ENCODE data around the gene KRI1. TPM values are rescaled to one million over a fixed set of nuclear protein-coding genes. Genes with fewer than 3 reads are reported as not detected.
A peak's percentile ranks its signal among the peaks of the same experiment; 100 is the strongest.

The KRI1 gene
- total RNA-seq (23.1 and 25.7 TPM in 2 replicates), polyA plus RNA-seq (5.9 and 6.7 TPM in 2 replicates), polyA minus RNA-seq (6.4 and 7.1 TPM in 2 replicates), Bru-seq, nascent RNA (percentile 56 among the genes with signal in this experiment), BruChase-seq, experiment 1, labeled RNA remaining after a 6-hour chase (percentile 72 among the genes with signal in this experiment), BruChase-seq, experiment 2, labeled RNA remaining after a 2-hour chase (percentile 66 among the genes with signal in this experiment)
- polyA plus RNA-seq (2011; cell fraction: cytosol; rRNA removed) = 8.3 and 8.6 TPM in 2 replicates
- polyA plus RNA-seq (2011; cell fraction: nucleus; rRNA removed) = 26.1 and 35.5 TPM in 2 replicates
- polyA plus RNA-seq (2012) = 17.3 TPM in 2 replicates
- 45.5 TPM for polyA minus RNA-seq (2011; cell fraction: cytosol; rRNA and poly(A)+ RNA removed)
- polyA minus RNA-seq (2011; cell fraction: nucleus; rRNA and poly(A)+ RNA removed) = 8.1 and 9.4 TPM in 2 replicates
- long read RNA-seq, transcript KRI1-201 (19 exons, 3,023 nt) = major isoform, 10 of 24 reads
- long read RNA-seq, partial matches to known transcripts = 10 of 24 reads
- long read RNA-seq, other reads (novel, unspliced or antisense) = 3 of 24 reads

- DNase-seq (ENCODE audit: low read depth, low spot score) = peak; percentile 98
- peak; percentile 95 for FAIRE-seq
- dilution Hi-C loops (cut with MboI; ENCODE audit: extremely low pct_ligation_motif_present, low sequenced_read_pairs) = no loop called here
- Histone ChIP-seq H3K79me2 (ENCODE audit: control insufficient read depth, insufficient read depth, low read length) (peaks cover 10% of the 10 kb centered on the region), H3K9me1 (replicated peaks; ENCODE audit: control insufficient read depth, extremely low read depth, insufficient read depth, low read length) (no peaks in the 10 kb centered on the region), H4K20me1 (replicated peaks; ENCODE audit: control insufficient read depth, extremely low read depth, insufficient read depth, low read length) (no peaks in the 10 kb centered on the region), H3K9me3 (replicated peaks; ENCODE audit: control insufficient read depth, insufficient read depth, low read length) (no peaks in the 10 kb centered on the region), H3K27me3 (ENCODE audit: control insufficient read depth in 2 of 2, insufficient read depth in 2 of 2, low read length in 2 of 2) (no peaks in the 10 kb centered on the region), H3K4me3 (replicated peaks in 1 of 3; ENCODE audit: insufficient read depth in 1 of 3, low read depth in 1 of 3, low read length in 3 of 3) (peak within 1 kb of the TSS; percentile 75 to 99 (median 78)), H3K27ac (ENCODE audit: insufficient read depth, low read depth, low read length) (peak within 1 kb of the TSS; percentile 64), H3K4me1 (ENCODE audit: control insufficient read depth, extremely low read depth, insufficient read depth, low read length) (peaks cover 27% of the 10 kb centered on the region), H3K4me2 (ENCODE audit: insufficient read depth, low read length) (peak within 1 kb of the TSS; percentile 74), H3K9ac (replicated peaks; ENCODE audit: extremely low read depth, insufficient read depth, low read length) (peak within 1 kb of the TSS; percentile 89), H3K36me3 (ENCODE audit: control insufficient read depth in 2 of 2, extremely low read depth in 1 of 2, insufficient read depth in 2 of 2, low read length in 2 of 2) (no peaks in the 10 kb centered on the region), H2AFZ (ENCODE audit: low read depth, low read length) (peak within 1 kb of the TSS; percentile 96)
- BruUV-seq (replicated peaks) = TSS peak; percentile 47
- POLR2A ChIA-PET = interaction anchor here (0.8 kb wide), 1 partner anchor 86 kb away, joined by 3 read pairs; no protein-coding TSS in a partner anchor
- intact Hi-C loops (cut with micrococcal nuclease) = loop anchor here (1.0 to 5.0 kb wide), 2 partner anchors 63 to 148 kb away; no protein-coding TSS in a partner anchor
- CTCF ChIA-PET = interaction anchor here (0.9 to 1.4 kb wide), 7 partner anchors 10 to 134 kb away, joined by 3 to 5 read pairs (median 3); no protein-coding TSS in a partner anchor
- TF ChIP-seq MYC (IDR thresholded peaks at IDR 0.05; ENCODE audit: low read depth, low read length) (no peak), EZH2 (IDR thresholded peaks at IDR 0.05; ENCODE audit: borderline replicate concordance, low read depth, low read length, severe bottlenecking) (no peak), POLR2AphosphoS5 (IDR thresholded peaks at IDR 0.05; ENCODE audit: insufficient read depth, low read depth, low read length) (peak; percentile 96), GATA2 (IDR thresholded peaks at IDR 0.05; ENCODE audit: insufficient read depth, insufficient read length, low read depth, low read length) (no peak), JUN (IDR thresholded peaks at IDR 0.05; ENCODE audit: borderline replicate concordance, insufficient read depth, insufficient read length, low read depth) (no peak), POLR2A (IDR thresholded peaks at IDR 0.05; ENCODE audit: low read depth, low read length) (peak; percentile 92), FOS (IDR thresholded peaks at IDR 0.05; ENCODE audit: borderline replicate concordance, insufficient read depth, low read length) (peak; percentile 5), CTCF (IDR thresholded peaks at IDR 0.05; ENCODE audit: extremely low read depth in 1 of 2, insufficient read depth in 1 of 2, low read depth in 1 of 2, low read length in 2 of 2) (peak; percentile 10 to 55)
- TF ChIP-seq, protein P1, sequence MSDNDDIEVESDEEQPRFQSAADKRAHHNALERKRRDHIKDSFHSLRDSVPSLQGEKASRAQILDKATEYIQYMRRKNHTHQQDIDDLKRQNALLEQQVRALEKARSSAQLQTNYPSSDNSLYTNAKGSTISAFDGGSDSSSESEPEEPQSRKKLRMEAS (IDR thresholded peaks at IDR 0.05; ENCODE audit: insufficient read depth, insufficient read length) = peak; percentile 85
These were observed at the start of gene KRI1 for GRCh38 chr19:10565567-10566407. Gene KRI1 (minus strand): TSS chr19:10566010. CDS start chr19:10565999, 11 bp downstream.
